ENCODE measurements around the gene MKKS.

MKKS gene

GRCh38 chr20:10375191-10375590 is 58.8 kb downstream of the MKKS start:
- in situ Hi-C loops (cut with MboI; ENCODE audit: low sequenced_read_pairs): no loop called here

- in situ Hi-C loops (cut with MboI; ENCODE audit: low sequenced_read_pairs): no loop called here
These were observed 60.0 kb downstream of the MKKS start for GRCh38 chr20:10374036-10374435.

GRCh38 chr20:10371467-10371866 is 62.6 kb downstream of the MKKS start:
- in situ Hi-C loops (cut with MboI; ENCODE audit: low sequenced_read_pairs): no loop called here

- in situ Hi-C loops (cut with MboI; ENCODE audit: low sequenced_read_pairs): no loop called here
These were observed 63.7 kb downstream of the MKKS start for GRCh38 chr20:10370091-10370887.

GRCh38 chr20:10369723-10370090 is 64.3 kb downstream of the MKKS start:
- in situ Hi-C loops (cut with MboI; ENCODE audit: low sequenced_read_pairs): no loop called here

- in situ Hi-C loops (cut with MboI; ENCODE audit: low sequenced_read_pairs): no loop called here
These were observed 65.3 kb downstream of the MKKS start for GRCh38 chr20:10368702-10369041.

- in situ Hi-C loops (cut with MboI; ENCODE audit: low sequenced_read_pairs): no loop called here
These were observed 65.9 kb downstream of the MKKS start for GRCh38 chr20:10367943-10368701.

- in situ Hi-C loops (cut with MboI; ENCODE audit: low sequenced_read_pairs): no loop called here
These were observed 66.4 kb downstream of the MKKS start for GRCh38 chr20:10367693-10367942.

GRCh38 chr20:10366898-10367692 is 66.9 kb downstream of the MKKS start:
- in situ Hi-C loops (cut with MboI; ENCODE audit: low sequenced_read_pairs): no loop called here

- in situ Hi-C loops (cut with MboI; ENCODE audit: low sequenced_read_pairs): no loop called here
These were observed 71.3 kb downstream of the MKKS start for GRCh38 chr20:10362674-10363073.

GRCh38 chr20:10360878-10361277 is 73.1 kb downstream of the MKKS start:
- in situ Hi-C loops (cut with MboI; ENCODE audit: low sequenced_read_pairs): no loop called here

- in situ Hi-C loops (cut with MboI; ENCODE audit: low sequenced_read_pairs): no loop called here
These were observed 74.4 kb downstream of the MKKS start for GRCh38 chr20:10359621-10360040.

GRCh38 chr20:10357974-10358373 is 76.0 kb downstream of the MKKS start:
- in situ Hi-C loops (cut with MboI; ENCODE audit: low sequenced_read_pairs): no loop called here

GRCh38 chr20:10357061-10357708 is 76.8 kb downstream of the MKKS start:
- in situ Hi-C loops (cut with MboI; ENCODE audit: low sequenced_read_pairs): no loop called here

GRCh38 chr20:10356628-10357027 is 77.4 kb downstream of the MKKS start:
- in situ Hi-C loops (cut with MboI; ENCODE audit: low sequenced_read_pairs): no loop called here

GRCh38 chr20:10352934-10353824 is 80.8 kb downstream of the MKKS start:
- in situ Hi-C loops (cut with MboI; ENCODE audit: low sequenced_read_pairs): no loop called here

All from HL-60/S4 treated with retinoic acid at 250 ng/mL for 4 days and 3 days (cell line).